ENCODE measurements around the gene KRTAP10-7. TPM values are rescaled to one million over a fixed set of nuclear protein-coding genes. Genes with fewer than 3 reads are reported as not detected.

KRTAP10-7 gene
- total RNA-seq, 1 experiment from 2014 or later, result not detected

DNA sequence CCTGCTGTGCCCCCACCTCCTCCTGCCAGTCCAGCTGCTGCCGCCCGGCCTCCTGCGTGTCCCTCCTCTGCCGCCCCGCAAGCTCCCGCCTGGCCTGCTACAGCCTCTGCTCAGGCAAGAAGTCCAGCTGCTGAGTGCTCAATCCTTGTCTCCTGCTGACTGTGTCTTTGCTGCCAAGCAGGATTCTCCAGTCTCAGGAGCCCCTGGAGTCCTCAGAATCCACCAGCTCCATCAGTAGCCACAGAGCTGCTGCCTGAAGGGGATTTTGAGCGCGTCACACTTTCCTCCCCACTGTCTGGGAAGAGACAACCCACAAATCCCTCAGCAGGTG lies 46.8 kb downstream of the KRTAP10-7 start:
- H2BK120ac ChIP-seq (ENCODE audit: low read depth, low read length, poor library complexity, severe bottlenecking), result no peak overlapping the region
- H4K20me1 ChIP-seq (ENCODE audit: control insufficient read depth, insufficient read depth, insufficient read length), result no peaks in the 10 kb centered on the region
- H4K91ac ChIP-seq (ENCODE audit: insufficient read length, low read depth, low read length), result no peak overlapping the region
- peaks cover 4% of the 10 kb centered on the region for H3K27me3 Mint-ChIP-seq (ENCODE audit: low read depth)
- peak overlapping the region in 1 of 2 experiments; percentile 36; a peak in 1 of 5 replicates for H3K4me3 Mint-ChIP-seq
- H3T11ph ChIP-seq (ENCODE audit: low read length), result no peak overlapping the region
- H3K79me2 ChIP-seq (ENCODE audit: insufficient read depth, low read length), result no peaks in the 10 kb centered on the region
- no peaks in the 10 kb centered on the region for H3K79me1 ChIP-seq (ENCODE audit: insufficient read depth, low read depth, low read length, poor library complexity, severe bottlenecking)
- H3K23me2 ChIP-seq (ENCODE audit: insufficient read length, low read depth, low read length, poor library complexity, severe bottlenecking), result peaks cover 2% of the 10 kb centered on the region
- no peak for DNase-seq
- H3K9me3 Mint-ChIP-seq, result peaks cover 22 to 27% of the 10 kb centered on the region in 2 experiments
- H2AK5ac ChIP-seq (ENCODE audit: insufficient read length, low read length), result no peak overlapping the region
- H3K4me1 Mint-ChIP-seq, result peaks cover 11 to 14% of the 10 kb centered on the region in 2 experiments
- no peak overlapping the region; the same call in 1 of the 2 replicates for H3K14ac ChIP-seq (ENCODE audit: insufficient read depth, low read length)
- no peak overlapping the region for H3K4ac ChIP-seq (ENCODE audit: low read depth, low read length)
- H2AFZ ChIP-seq (ENCODE audit: low read length), result no peak overlapping the region
- H4K5ac ChIP-seq (ENCODE audit: insufficient read length, low read depth, low read length), result no peak overlapping the region
- no peaks in the 10 kb centered on the region for H3K4me1 ChIP-seq (ENCODE audit: insufficient read depth, low read length)
- no peaks in the 10 kb centered on the region for H3K9me3 ChIP-seq (ENCODE audit: control insufficient read depth, low read depth, low read length)
- H2BK20ac ChIP-seq (ENCODE audit: low read depth, low read length, poor library complexity, severe bottlenecking), result no peak overlapping the region
- H3K27ac ChIP-seq (ENCODE audit: insufficient read length, low read depth, low read length), result no peak overlapping the region
- no peaks in the 10 kb centered on the region for H3K27me3 ChIP-seq (ENCODE audit: insufficient read depth, low read length)
- peaks cover 11 to 20% (median 16%) of the 10 kb centered on the region in 3 experiments for H3K36me3 Mint-ChIP-seq (ENCODE audit: insufficient read depth in 1 of 3, low read depth in 3 of 3)
- no peak overlapping the region for H3K23ac ChIP-seq (ENCODE audit: insufficient read length, low read depth, low read length)
- H3K4me2 ChIP-seq (ENCODE audit: insufficient read depth, insufficient read length, low read length), result no peak overlapping the region
- no peak overlapping the region for H3K18ac ChIP-seq (ENCODE audit: insufficient read length, low read depth, low read length)
- H3K56ac ChIP-seq (ENCODE audit: insufficient read length, low read depth, low read length), result no peak overlapping the region
- WGBS (ENCODE audit: extremely low coverage, insufficient read length, low lambda C conversion rate), result no CpG with 5 or more reads among the region's 8 CpGs
- no peak overlapping the region for H2BK15ac ChIP-seq (ENCODE audit: low read depth, low read length)
- peak overlapping the region; percentile 53 to 88 (median 76); a peak in 5 of 7 replicates for H3K27ac Mint-ChIP-seq
- no peak overlapping the region for H2BK5ac ChIP-seq (ENCODE audit: insufficient read length, low read length)
- no peak overlapping the region for H4K8ac ChIP-seq (replicated peaks; ENCODE audit: insufficient read length, low read depth, low read length)
- H3K9ac ChIP-seq (ENCODE audit: extremely low read depth, insufficient read length, low read length), result no peak overlapping the region
- H2BK12ac ChIP-seq (ENCODE audit: insufficient read length, low read depth, low read length), result no peak overlapping the region
- TF ChIP-seq, protein P1, sequence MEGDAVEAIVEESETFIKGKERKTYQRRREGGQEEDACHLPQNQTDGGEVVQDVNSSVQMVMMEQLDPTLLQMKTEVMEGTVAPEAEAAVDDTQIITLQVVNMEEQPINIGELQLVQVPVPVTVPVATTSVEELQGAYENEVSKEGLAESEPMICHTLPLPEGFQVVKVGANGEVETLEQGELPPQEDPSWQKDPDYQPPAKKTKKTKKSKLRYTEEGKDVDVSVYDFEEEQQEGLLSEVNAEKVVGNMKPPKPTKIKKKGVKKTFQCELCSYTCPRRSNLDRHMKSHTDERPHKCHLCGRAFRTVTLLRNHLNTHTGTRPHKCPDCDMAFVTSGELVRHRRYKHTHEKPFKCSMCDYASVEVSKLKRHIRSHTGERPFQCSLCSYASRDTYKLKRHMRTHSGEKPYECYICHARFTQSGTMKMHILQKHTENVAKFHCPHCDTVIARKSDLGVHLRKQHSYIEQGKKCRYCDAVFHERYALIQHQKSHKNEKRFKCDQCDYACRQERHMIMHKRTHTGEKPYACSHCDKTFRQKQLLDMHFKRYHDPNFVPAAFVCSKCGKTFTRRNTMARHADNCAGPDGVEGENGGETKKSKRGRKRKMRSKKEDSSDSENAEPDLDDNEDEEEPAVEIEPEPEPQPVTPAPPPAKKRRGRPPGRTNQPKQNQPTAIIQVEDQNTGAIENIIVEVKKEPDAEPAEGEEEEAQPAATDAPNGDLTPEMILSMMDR (conservative IDR thresholded peaks at IDR 0.05), result no peak

Data from H9 (cell line).